GOT3 (cell line): ENCODE measurements around the gene AGBL5.
"Not testable (repeated sequence)": the region's sequence is repeated elsewhere in the genome, so short reads cannot be mapped to it uniquely, and the experiment has no call there.

Source experiments
- DNase-seq: peaks from one replicate; lab custom pipeline; 2025; ENCODE audit warnings: mixed read lengths; lab: John Stamatoyannopoulos, UW

Gene AGBL5

GRCh38 chr2:27091746-27092695 lies 40.6 kb downstream of the AGBL5 start:
- DNase-seq: no peak

GRCh38 chr2:27092696-27093429 lies 41.4 kb downstream of the AGBL5 start:
- no peak for DNase-seq

GRCh38 chr2:27093430-27094352 lies 42.2 kb downstream of the AGBL5 start:
- DNase-seq: no peak

DNA sequence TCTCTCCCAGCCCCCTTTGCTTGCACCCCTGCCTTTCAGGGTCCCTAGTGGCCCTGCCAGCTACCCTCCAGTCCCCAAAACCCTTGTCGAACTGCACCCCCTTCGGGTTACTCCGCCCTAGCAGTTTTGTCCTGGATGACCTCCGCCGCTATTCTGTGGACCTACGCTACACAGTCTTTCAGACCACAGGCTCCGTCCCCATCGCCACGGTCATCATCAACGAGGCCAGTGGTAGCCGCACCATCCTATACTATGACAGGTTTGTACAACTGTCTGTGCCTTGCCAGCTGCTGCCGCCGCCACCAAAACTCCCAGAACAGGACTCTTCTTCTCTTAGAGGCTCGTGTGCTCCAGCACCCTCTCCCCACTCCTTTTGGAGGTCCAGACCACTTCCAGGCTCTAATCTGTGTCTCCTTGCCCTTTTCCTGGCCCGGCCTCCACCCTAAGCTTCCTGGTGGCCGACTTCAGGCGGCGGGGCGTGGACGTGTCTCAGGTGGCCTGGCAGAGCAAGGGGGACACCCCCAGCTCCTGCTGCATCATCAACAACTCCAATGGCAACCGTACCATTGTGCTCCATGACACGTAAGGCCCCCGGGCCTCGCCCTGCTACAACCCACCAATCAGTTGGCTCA lies 43.0 kb downstream of the AGBL5 start:
- DNase-seq: no peak

DNA sequence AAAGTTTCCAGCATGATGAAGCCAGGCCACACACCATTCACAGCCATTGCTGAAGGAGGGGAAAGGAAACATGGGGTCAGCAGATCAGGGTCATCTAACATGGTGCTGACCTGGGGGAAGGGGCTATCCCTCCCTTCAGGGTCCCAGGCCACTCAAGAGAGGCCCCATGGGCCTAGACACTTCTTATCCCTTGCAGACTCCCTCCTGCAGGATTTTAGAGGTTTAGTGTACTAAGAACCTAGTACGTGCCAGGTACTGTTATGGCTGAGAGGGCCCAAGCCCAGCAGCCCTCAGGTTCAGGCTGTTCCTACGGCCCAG lies 43.9 kb downstream of the AGBL5 start:
- DNase-seq: no peak

DNA sequence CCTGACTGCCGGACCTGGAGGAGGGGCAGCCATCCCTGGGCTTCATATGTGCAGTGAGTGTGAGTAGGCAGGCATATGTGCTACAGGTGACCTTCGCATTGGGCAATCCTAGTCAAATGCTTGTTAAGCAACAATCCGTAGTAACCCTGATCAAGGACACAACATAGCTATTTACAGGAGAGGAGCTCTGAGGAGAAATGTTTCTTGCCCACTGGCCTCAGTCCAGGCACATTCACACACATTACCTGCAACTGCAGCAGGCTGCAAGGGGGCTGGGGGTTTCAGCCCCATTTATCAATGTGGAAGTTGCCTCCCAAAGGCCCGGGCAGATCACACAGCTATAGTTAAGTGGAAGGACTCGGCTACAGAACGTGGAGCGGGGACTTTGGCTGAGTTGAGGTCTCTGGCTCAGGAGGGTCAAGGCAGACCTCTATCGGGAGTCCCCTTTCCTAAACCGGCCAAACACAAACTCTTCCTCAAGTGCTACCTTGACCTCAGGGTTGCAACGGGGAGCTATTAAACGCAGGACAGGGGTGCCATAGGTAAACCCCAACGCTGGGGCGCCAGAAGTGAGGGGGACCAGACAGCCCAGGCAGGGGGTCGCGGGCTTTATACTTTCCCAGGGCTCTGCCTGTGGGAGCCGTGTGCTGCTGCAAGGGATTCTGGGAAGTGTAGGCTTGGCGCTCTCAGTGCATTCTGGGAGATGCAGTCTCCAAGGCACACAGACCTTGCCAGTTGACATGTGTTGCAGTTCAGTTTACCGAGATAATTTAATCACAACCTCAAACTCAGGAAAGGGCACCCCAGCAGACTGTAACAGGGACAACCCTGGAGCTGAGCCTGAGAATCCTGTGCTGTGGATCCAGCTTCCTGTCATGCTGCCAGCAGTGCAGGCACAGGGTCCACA lies 44.5 kb downstream of the AGBL5 start:
- no peak for DNase-seq

DNA sequence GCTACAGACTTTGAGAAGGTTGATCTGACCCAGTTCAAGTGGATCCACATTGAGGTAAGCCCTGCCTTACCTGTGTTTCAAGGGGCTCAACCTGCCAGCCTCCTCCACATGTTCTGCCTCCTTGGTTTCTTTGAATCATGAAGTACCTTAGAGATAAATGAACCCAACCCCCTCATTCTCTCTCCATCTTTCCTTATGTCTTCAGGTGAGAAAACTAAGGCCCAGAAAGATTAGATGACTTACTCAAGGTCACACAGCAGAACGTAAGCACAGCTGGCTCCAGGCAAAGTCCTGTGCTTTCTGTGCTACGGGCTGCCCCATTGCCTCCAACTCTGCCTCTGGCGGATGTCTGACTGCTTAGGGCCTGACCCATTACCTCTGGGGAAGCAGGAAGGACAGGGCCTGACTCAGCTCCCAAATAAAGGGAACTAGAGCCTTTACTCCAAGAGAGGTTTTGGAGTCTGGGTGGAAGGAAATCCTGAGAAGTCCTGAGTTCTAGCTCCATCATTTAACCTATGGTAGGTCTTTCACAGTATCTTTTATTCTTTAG lies 45.4 kb downstream of the AGBL5 start:
- no peak for DNase-seq

- DNase-seq: no peak
Measured at GRCh38 chr2:27097341-27097740, 45.9 kb downstream of the AGBL5 start.

- no peak for DNase-seq
Measured at GRCh38 chr2:27099334-27099955, 48.0 kb downstream of the AGBL5 start.

DNA sequence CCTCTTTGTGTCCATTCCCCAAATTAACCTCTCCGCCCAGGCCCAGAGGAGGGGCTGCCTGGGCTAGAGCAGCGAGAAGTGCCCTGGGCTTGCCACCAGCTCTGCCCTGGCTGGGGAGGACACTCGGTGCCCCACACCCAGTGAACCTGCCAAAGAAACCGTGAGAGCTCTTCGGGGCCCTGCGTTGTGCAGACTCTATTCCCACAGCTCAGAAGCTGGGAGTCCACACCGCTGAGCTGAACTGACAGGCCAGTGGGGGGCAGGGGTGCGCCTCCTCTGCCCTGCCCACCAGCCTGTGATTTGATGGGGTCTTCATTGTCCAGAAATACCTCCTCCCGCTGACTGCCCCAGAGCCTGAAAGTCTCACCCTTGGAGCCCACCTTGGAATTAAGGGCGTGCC lies 48.6 kb downstream of the AGBL5 start:
- no peak for DNase-seq

GRCh38 chr2:27102329-27102728 lies 50.9 kb downstream of the AGBL5 start:
- DNase-seq: no peak

DNA sequence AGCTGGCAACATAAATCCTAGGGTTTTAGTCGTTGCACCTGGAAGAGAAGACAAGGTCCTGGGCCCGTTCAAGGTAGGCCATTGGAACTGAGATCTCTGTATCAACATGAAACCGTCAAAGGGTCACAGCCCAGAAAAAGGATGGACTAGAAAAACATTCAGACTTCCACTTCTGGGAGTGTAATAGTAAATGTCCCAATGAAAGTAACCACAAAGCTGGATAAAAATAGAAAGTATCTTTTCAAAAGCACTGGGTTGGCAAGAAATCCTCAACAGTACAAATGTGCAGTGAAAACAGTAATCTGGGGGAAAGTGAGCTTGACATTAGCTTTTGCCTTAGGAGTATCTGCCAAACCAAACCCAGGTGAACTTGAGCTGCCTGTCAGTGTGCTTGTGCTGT lies 54.5 kb downstream of the AGBL5 start:
- DNase-seq: no peak

DNA sequence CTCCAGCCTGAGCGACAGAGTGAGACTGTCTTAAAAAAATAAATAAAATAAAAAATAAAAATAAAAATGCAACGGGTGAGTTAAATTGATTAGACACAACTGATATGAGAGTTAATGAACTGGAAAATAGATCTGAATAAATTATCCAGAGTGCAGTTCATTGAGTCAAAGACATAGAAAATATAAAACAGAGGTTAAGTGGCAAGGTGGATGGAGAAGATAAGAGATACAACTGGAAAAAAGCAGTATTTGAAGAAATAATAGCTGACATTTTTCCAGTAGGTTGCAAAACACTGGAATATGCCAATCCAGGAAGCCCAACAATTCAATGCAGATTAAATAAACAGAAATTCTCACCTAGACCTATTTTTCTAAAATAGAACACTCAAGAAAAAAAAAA lies 56.8 kb downstream of the AGBL5 start:
- DNase-seq: no peak

- DNase-seq: no peak
Measured at GRCh38 chr2:27109083-27109482, 57.6 kb downstream of the AGBL5 start.

GRCh38 chr2:27110603-27111352 lies 59.3 kb downstream of the AGBL5 start:
- DNase-seq: not testable (repeated sequence)

DNA sequence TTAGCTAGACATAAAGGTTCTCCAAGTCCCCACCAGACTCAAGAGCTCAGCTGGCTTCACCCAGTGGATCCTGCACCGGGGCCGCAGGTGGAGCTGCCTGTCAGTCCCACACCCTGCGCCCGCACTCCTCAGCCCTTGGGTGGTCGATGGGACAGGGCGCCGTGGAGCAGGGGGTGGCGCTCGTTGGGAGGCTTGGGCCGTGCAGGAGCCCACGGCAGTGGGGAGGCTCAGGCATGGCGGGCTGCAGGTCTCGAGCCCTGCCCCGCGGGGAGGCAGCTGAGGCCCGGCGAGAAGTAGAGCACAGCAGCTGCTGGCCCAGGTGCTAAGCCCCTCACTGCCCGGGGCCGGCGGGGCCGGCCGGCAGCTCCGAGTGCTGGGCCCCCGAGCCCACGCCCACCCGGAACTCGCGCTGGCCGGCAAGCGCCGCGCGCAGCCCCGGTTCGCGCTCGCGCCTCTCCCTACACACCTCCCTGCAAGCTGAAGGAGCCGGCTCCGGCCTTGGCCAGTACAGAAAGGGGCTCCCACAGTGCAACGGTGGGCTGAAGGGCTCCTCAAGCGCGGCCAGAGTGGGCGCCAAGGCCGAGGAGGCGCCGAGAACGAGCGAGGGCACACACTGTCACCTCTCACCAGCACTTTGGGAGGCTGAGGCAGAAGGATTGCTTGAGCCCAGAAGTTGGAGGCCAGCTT lies 60.1 kb downstream of the AGBL5 start:
- not testable (repeated sequence) for DNase-seq

GRCh38 chr2:27115519-27115918 lies 64.1 kb downstream of the AGBL5 start:
- no peak for DNase-seq

DNA sequence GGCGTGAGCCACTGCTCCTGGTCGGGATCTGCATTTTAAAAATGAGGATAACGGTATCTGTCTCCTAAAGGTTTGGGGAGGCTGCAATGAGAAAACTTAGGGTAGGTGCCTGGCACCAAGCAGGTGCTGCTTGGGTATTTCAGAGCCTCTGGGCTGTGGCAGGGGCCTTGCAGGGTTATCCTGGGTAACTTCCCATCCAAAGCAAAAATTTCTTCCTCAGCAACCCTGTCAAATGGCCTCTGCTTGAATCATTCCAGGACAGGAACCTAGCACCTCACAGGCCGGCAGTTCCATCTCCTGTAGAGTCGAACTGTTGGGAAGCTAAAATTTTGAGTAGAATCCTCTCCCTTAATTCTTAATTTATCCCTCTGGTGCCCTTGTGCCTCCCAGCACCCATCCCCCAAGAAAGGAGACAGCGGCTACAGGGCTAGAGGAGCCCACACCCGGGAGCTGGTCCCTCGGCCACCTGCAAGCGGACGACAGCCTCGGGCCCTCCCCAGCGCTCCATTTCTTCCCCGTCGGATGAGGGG lies 66.6 kb downstream of the AGBL5 start:
- no peak for DNase-seq
